Glomerular endothelial cell (primary cell): ENCODE measurements around the gene TIPARP. TPM values are rescaled to one million over a fixed set of nuclear protein-coding genes. Genes with fewer than 3 reads are reported as not detected.
"Not testable (repeated sequence)": the region's sequence is repeated elsewhere in the genome, so short reads cannot be mapped to it uniquely, and the experiment has no call there.

Experiments
- DNase-seq: peaks from one replicate; pipeline ENCODE4 v3.0.0-alpha.2; 2011; ENCODE audit warnings: low read depth, low spot score; ENCODE audit errors: extremely low read depth
- total RNA-seq: library from RNA; depleted of rRNA; stranded (reverse); fragments of >200 nt; gene quantifications from 2 replicates; pipeline ENCODE4 v1.2.3, GENCODE V29; 2015

TIPARP gene
- total RNA-seq, 1 donor from 2014 or later: 38.1 TPM

GRCh38 chr3:156648086-156648485 lies 26.3 kb upstream of the TIPARP start:
- DNase-seq: no peak

GRCh38 chr3:156649681-156650080 lies 24.7 kb upstream of the TIPARP start:
- DNase-seq: no peak

DNA sequence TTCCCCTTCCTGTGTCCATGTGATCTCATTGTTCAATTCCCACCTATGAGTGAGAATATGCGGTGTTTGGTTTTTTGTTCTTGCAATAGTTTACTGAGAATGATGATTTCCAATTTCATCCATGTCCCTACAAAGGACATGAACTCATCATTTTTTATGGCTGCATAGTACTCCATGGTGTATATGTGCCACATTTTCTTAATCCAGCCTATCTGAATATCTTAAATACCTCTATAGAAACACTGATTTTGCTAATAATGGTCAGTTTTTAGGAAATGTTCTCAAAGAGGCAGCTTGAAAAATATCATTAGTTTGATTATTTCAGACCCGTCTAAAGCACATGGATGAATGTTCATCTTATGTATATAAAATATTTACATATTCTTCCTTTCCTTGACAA lies 21.7 kb upstream of the TIPARP start:
- not testable (repeated sequence) for DNase-seq

GRCh38 chr3:156654834-156655233 lies 19.6 kb upstream of the TIPARP start:
- no peak for DNase-seq

DNA sequence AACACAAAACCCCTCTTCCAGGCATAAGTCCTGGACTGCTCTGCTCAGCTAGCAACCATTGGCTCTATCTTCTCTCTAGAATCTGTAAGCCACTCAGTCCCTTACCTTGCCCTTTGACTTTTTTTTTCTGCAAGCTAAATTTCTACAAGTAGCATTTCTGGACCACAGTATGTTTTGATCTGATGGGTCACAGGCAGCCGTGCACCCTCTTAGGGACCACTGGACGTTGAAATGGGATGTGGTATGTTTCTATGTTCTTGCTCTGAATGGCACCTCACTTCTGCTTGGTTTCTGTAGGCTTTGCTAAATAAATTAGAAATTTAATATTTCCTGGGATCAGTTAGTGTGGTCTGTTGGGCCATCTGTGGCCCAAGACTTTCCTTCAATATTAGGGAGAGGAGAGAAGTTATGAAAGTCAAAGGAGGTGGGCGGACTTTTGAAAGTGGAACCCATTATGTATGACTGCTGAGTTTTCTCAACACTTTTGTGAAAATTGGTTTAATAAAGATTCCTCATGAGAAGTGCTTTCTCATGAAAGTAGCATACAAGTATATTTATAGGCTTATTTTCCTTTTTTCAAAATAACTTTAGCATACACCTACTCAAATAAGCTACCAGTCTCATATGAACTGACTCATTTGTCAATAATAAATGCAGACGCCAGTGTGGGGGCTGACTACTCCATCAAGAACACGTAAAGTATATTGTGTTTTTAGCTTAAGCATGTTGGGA lies 18.4 kb upstream of the TIPARP start:
- no peak for DNase-seq

GRCh38 chr3:156657440-156657839 lies 16.9 kb upstream of the TIPARP start:
- no peak for DNase-seq

DNA sequence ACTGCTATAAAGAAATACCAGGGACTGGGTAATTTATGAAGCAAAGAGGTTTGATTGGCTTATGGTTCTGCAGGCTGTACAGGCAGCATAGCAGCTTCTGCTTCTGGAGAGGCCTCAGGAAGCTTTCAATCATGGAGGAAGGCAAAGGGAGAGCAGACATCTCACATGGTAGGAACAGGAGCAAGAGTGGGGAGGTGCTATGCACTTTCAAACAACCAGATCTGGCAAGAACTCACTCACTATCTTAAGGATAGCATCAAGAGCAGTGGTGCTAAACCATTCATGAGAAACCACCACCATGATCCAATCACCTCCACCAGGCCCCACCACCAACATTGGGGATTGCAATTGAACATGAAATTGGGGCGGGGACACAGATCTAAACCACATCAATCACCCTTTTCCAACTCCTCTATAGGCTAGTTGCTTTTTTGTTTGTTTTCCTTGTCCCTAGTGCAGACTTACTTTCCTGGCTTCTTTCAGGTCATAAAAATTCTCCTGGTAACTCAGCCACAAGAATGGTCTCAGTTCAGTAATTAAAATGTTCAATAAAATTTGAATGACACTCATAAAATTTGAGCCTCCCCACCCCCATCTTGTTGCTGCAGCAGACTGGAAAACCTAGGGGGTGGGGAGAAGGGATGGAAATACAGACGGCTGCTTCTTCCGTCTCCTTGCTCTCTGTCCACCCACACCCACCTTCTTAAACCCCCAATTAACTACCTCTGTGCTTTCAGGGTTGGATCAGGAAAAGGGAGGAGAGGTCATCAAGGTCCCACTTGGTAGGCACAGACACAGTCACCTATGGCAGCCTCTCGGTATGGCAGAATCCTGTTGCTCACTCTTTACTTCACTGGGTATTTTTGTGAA lies 16.3 kb upstream of the TIPARP start:
- DNase-seq: no peak

- DNase-seq: no peak
Measured at GRCh38 chr3:156658732-156659090, 15.7 kb upstream of the TIPARP start.

- DNase-seq: no peak
Measured at GRCh38 chr3:156659260-156659659, 15.1 kb upstream of the TIPARP start.

DNA sequence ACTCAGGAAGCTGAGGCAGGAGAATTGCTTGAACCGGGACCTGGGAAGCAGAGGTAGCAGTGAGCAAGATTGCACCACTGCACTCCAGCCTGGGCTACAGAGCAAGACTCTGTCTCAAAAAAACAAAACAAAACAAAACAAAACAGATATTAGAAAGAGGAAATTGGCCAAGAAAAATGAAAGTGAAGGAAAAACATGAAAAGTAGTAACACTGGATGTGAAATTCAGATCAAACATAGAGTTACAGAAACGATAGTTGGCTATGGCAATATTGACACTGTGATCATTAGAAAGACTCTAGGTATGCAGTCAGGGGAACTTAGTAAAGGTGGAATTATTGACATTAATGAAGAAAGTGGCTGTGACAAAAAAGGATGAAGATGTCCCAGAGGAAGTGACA lies 13.2 kb upstream of the TIPARP start:
- DNase-seq: no peak

- DNase-seq: no peak
Measured at GRCh38 chr3:156664011-156664830, 10.2 kb upstream of the TIPARP start.

- DNase-seq: no peak
Measured at GRCh38 chr3:156664831-156665178, 9.6 kb upstream of the TIPARP start.

GRCh38 chr3:156665291-156665690 lies 9.1 kb upstream of the TIPARP start:
- DNase-seq: no peak

DNA sequence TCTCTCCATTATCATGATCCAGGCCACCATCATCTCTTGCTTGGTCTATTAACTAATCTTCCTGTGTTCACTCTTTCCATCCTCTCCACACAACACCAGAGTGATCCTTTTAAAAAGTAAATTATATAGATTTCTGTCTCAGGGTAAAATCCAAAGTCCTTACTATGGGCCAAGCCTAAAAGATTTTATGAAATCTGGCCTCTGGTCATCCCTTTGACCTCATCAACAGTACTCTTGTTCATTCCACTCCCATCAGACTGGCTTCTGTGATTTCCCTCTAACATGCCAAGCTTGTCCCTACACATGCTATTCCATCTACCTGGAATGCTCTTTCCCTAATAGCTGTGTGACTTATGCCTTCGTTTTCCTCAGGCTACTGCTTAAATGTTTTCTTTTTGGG lies 8.3 kb upstream of the TIPARP start:
- no peak for DNase-seq

DNA sequence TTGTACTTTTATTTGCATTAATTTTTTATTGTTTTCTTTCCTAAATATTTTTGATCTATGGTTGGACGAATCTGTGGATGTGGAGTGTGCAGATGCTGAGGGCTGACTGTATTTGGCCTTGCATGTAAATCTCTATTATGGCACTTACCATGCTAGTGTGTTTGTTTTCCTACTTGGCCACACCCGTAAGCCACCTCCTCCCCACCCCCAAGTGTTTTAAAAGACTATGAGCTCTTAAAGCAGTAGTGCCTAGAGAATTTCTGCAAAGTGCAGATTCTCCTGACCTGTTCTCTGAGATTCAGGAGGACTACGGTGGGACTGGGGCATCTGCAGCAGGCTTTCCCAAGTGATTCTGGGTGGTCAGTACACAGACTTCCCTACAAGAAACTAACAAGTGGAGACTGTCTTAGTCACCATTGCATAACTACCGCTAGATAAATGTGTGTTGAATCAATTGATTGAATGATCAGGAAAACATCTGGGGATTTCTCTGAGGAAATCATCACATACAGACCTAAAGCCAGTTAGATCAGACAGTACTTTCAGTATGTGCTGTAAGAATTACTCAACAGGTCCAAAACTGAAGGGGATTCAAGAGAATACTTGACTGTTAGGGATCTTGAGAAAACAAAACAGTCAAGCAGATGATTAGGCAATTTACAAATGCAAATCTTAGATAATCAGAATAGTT lies 6.2 kb upstream of the TIPARP start:
- no peak for DNase-seq

GRCh38 chr3:156670077-156670476 lies 4.3 kb upstream of the TIPARP start:
- no peak for DNase-seq

GRCh38 chr3:156670652-156671051 lies 3.7 kb upstream of the TIPARP start:
- no peak for DNase-seq

DNA sequence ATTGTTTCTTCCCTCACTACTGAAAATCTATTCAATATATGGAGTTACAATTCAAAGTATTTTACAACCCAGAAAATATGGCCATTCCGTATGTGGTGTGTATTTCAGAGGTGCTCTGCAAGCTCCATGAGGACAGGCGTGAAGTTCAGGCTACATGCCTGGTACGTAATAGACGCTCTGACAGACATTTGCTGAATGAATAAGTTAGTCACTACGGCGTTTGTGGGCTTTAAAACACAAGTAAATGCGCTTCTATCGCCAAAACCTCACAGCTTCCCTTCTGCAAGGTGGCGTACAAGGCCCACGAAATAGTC lies 701 bp upstream of the TIPARP start:
- DNase-seq: no peak

DNA sequence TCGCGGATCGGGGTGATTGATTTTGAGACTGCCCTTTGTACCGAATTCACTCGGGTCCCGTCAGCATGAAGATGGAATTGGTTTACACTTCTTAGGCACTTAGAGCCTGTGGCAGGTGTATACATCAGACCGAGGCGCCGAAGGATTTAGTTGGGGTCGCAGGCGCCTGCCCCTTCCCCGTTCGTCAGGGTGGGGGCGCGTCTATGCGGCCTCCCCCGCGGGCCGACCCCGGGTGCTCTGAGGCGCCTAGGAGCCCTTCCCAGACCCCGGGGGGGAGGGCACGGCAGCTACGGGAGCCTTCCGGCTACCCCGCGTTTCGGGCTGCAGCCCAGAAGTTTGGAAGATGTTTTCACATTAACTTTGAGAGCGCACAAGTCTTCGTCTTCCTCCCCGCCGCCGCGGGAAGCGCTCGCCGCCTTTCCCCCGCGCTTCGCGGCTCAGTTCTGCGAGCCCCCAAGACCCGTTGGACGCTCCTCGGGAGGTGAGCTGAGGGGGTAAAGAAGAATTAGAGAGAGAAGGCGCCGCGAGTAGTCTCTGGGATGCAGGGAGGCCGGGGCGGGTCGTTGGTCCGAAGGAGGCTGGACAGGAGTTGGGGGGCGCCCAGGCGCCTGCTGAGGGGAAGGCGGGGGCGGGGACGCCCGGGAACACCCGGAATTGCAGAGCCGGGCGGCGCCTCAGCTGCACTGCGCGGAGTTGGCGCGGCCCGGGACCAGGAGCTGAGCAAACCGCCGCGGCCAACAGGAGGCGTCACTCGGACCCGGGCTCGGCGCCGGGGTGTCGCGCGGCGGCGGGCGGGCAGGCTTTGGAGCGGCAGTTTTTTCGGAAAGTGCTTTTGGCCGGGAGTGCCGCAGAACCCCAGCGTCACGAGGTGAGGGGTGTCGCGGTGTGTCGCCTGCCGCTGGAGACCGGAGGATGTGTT lies 780 bp downstream of the TIPARP start:
- no peak for DNase-seq
